NCI-H446 (cell line): ENCODE measurements around the gene UBAP1L.
"Not testable (repeated sequence)": the region's sequence is repeated elsewhere in the genome, so short reads cannot be mapped to it uniquely, and the experiment has no call there.

Experiments used
- DNase-seq, 2 experiments: peaks; one replicate each; lab custom pipeline; 2025; lab: John Stamatoyannopoulos, UW

The UBAP1L gene

GRCh38 chr15:65115086-65115485 lies at the start of gene UBAP1L:
Gene UBAP1L (minus strand): TSS chr15:65115200. CDS start chr15:65106215, 8,985 bp downstream.
- no peak for DNase-seq

- no peak for DNase-seq
Measured at GRCh38 chr15:65164139-65164538, 49.1 kb upstream of the UBAP1L start.

- DNase-seq = no peak
Measured at GRCh38 chr15:65163041-65163440, 48.0 kb upstream of the UBAP1L start.

GRCh38 chr15:65156692-65157091 lies 41.7 kb upstream of the UBAP1L start:
- no peak for DNase-seq

GRCh38 chr15:65154720-65155119 lies 39.7 kb upstream of the UBAP1L start:
- no peak for DNase-seq

GRCh38 chr15:65147902-65148301 lies 32.9 kb upstream of the UBAP1L start:
- no peak for DNase-seq

- no peak for DNase-seq
Measured at GRCh38 chr15:65146438-65146837, 31.4 kb upstream of the UBAP1L start.

- not testable (repeated sequence) for DNase-seq
Measured at GRCh38 chr15:65138631-65139030, 23.6 kb upstream of the UBAP1L start.

- DNase-seq = not testable (repeated sequence)
Measured at GRCh38 chr15:65137893-65138292, 22.9 kb upstream of the UBAP1L start.

GRCh38 chr15:65137089-65137488 lies 22.1 kb upstream of the UBAP1L start:
- not testable (repeated sequence) for DNase-seq

- DNase-seq = no peak
Measured at GRCh38 chr15:65134538-65134937, 19.5 kb upstream of the UBAP1L start.

- peak; percentile 80 to 87 for DNase-seq
Measured at GRCh38 chr15:65133548-65134200, 18.7 kb upstream of the UBAP1L start, which contains the start of gene PDCD7. Gene PDCD7 (minus strand): TSS chr15:65133808. CDS start chr15:65133781, 27 bp downstream.

GRCh38 chr15:65132878-65133547 lies 18.0 kb upstream of the UBAP1L start:
- no peak for DNase-seq

- no peak for DNase-seq
Measured at GRCh38 chr15:65130941-65131340, 15.9 kb upstream of the UBAP1L start.

GRCh38 chr15:65115542-65115941 lies 542 bp upstream of the UBAP1L start:
- no peak for DNase-seq

- DNase-seq = no peak
Measured at GRCh38 chr15:65110676-65111292, 4.2 kb downstream of the UBAP1L start.

GRCh38 chr15:65106011-65106590 lies 8.9 kb downstream of the UBAP1L start:
- DNase-seq = no peak

GRCh38 chr15:65105038-65105437 lies 10.0 kb downstream of the UBAP1L start:
- no peak for DNase-seq

- DNase-seq = no peak
Measured at GRCh38 chr15:65102912-65103311, 12.1 kb downstream of the UBAP1L start.

GRCh38 chr15:65101891-65102708 lies 12.9 kb downstream of the UBAP1L start:
- DNase-seq = no peak

GRCh38 chr15:65101411-65101890 lies 13.5 kb downstream of the UBAP1L start:
- peak in 1 of 2 experiments; percentile 54 for DNase-seq

- DNase-seq = no peak
Measured at GRCh38 chr15:65100442-65100841, 14.6 kb downstream of the UBAP1L start.
